ENCODE results near the gene IFNA7.

DNA sequence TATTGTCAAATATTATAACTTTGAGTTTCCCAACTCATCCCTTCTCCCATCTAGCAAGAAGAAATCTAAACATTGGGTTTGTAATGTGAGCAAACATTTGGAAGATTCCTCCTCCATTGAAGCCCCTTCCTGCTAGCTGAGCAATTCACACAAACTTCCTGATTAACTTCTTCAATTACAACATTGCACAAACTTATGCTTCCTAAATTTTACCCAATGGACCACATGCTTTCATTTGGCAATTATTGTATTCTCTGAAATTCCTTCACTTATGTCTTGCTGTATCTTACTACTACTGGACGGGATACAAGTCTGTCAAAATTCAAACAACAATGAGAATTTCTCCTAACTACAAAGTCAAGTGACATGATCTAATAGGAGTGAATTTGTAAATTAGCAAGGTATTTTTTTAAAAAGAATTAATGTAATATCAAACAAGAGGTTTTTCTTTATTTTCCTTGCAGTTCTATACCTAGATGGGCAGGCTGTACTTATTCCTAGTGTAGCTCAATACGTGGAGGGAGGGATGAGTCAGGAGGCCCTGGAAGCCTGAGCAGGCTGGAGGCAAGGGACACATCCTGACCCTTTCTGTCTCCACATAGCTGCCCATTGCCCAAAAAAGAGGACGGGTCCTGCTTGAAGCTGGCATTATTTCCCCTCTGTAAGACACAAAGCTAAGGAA, 48.5 kb downstream of the IFNA7 start:
- TF ChIP-seq, protein P1, sequence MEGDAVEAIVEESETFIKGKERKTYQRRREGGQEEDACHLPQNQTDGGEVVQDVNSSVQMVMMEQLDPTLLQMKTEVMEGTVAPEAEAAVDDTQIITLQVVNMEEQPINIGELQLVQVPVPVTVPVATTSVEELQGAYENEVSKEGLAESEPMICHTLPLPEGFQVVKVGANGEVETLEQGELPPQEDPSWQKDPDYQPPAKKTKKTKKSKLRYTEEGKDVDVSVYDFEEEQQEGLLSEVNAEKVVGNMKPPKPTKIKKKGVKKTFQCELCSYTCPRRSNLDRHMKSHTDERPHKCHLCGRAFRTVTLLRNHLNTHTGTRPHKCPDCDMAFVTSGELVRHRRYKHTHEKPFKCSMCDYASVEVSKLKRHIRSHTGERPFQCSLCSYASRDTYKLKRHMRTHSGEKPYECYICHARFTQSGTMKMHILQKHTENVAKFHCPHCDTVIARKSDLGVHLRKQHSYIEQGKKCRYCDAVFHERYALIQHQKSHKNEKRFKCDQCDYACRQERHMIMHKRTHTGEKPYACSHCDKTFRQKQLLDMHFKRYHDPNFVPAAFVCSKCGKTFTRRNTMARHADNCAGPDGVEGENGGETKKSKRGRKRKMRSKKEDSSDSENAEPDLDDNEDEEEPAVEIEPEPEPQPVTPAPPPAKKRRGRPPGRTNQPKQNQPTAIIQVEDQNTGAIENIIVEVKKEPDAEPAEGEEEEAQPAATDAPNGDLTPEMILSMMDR (IDR thresholded peaks at IDR 0.05): no peak
- no peak for TF ChIP-seq POLR2A (IDR thresholded peaks at IDR 0.05)
